Measurements from ENCODE around the gene OPRL1.

The OPRL1 gene

DNA sequence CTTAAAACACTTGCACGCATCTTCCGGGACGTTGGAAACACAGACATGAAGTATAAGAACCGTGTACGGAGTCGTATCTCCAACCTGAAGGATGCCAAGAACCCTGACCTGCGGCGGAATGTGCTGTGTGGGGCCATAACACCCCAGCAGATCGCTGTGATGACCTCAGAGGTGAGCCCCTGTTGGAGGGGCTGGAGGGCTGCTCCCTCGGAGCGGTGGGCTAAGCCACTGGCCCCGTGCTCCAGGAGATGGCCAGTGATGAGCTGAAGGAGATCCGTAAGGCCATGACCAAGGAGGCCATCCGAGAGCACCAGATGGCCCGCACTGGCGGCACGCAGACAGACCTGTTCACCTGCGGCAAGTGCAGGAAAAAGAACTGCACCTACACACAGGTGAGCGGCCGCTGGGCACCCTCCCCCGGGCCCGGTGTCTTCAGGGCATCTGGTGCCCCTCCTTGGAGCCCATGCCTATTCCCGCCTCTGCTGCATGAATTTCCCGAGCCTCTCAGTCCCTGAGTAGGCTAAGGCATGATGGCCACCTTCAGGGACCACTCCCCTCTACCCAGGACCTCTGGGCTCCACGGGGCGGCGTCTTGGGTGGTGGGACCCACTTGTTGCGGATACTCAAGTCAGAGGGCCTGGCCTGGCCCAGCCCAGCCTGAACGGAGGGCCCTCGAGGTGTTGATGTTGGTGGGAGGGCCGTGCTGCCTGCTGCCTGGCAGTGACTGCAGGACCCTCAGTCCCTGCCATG is 9.5 kb upstream of the OPRL1 start:
- Histone ChIP-seq H4K20me1 (ENCODE audit: insufficient read depth, low read length) (no peaks in the 10 kb centered on the region), H3K9ac (ENCODE audit: low read length) (no peak overlapping the region), H3K9me2 (ENCODE audit: low read depth, low read length) (no peaks in the 10 kb centered on the region), H3K79me2 (ENCODE audit: insufficient read depth, low read length) (no peaks in the 10 kb centered on the region), H2AFZ (ENCODE audit: low read length) (no peak overlapping the region), H3F3A (ENCODE audit: insufficient read depth, low read length) (no peaks in the 10 kb centered on the region), H3K4me2 (ENCODE audit: low read length) (no peak overlapping the region), H3K27me3 (ENCODE audit: insufficient read depth, low read length) (peaks cover 9% of the 10 kb centered on the region; the same call in 1 of the 2 replicates), H3K36me3 (ENCODE audit: insufficient read depth, low read length) (no peaks in the 10 kb centered on the region; the same call in 1 of the 2 replicates), H3K4me1 (ENCODE audit: insufficient read depth, low read length, severe bottlenecking) (peaks cover 9% of the 10 kb centered on the region), H3K27ac (ENCODE audit: low read depth, low read length, poor library complexity, severe bottlenecking) (no peak overlapping the region), H3K9me3 (ENCODE audit: low read length) (no peaks in the 10 kb centered on the region), H3K4me3 (ENCODE audit: low read depth, low read length, poor library complexity, severe bottlenecking) (no peak overlapping the region)
- TF ChIP-seq, protein P1, sequence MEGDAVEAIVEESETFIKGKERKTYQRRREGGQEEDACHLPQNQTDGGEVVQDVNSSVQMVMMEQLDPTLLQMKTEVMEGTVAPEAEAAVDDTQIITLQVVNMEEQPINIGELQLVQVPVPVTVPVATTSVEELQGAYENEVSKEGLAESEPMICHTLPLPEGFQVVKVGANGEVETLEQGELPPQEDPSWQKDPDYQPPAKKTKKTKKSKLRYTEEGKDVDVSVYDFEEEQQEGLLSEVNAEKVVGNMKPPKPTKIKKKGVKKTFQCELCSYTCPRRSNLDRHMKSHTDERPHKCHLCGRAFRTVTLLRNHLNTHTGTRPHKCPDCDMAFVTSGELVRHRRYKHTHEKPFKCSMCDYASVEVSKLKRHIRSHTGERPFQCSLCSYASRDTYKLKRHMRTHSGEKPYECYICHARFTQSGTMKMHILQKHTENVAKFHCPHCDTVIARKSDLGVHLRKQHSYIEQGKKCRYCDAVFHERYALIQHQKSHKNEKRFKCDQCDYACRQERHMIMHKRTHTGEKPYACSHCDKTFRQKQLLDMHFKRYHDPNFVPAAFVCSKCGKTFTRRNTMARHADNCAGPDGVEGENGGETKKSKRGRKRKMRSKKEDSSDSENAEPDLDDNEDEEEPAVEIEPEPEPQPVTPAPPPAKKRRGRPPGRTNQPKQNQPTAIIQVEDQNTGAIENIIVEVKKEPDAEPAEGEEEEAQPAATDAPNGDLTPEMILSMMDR (IDR thresholded peaks at IDR 0.05; ENCODE audit: low read length): no peak
- TF ChIP-seq EZH2 (IDR thresholded peaks at IDR 0.05; ENCODE audit: borderline replicate concordance, low read length): no peak

DNA sequence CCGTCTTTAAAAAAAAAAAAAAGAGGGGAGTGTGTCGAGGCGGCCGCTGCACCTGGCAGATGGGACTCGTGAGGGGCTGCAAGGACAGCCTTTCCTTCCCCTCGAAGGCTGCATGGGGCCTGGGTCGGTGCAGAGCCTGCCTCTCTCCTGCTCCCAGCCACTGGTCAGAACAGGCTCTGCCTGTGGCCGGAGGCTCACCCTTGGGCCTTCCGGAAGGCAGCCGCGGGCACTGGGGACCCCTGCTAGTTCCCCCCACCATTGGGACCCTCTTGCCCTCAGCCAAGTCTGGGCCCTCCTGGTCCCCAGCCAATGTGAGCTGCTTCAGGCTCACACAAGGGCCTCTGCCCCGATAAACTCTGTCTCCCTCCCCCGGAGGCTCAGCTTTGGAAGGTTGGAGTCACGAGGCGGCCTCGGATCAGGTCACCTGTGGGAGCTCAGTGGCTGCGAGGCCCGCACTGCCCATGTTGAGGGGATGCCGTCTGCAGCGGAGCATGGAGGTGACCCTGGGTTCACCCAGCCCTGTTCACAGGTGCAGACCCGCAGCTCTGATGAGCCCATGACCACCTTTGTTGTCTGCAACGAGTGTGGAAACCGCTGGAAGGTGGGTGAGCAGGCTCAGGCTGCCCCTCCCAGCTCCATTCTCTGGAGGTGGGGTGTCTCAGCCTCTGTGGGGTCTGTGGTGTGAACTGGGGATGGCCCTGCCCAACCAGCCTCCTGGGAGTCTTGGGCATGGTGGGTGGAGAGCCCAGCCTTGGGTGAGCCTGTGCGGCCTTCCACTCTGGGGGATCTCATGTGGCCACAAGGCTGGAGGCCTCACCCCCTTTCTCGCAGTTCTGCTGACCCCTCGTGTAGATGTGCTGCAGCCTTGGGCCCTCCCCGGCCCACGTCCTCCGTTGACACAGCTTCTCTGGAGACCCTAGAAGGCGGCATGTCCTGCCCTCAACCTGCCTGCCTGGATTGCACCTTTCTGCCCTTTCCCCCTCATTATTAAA is 8.2 kb upstream of the OPRL1 start:
- Histone ChIP-seq H3F3A (ENCODE audit: insufficient read depth, low read length) (no peaks in the 10 kb centered on the region), H3K4me2 (ENCODE audit: low read length) (no peak overlapping the region), H3K4me3 (ENCODE audit: low read depth, low read length, poor library complexity, severe bottlenecking) (no peak overlapping the region), H3K9ac (ENCODE audit: low read length) (no peak overlapping the region), H3K9me2 (ENCODE audit: low read depth, low read length) (no peaks in the 10 kb centered on the region), H4K20me1 (ENCODE audit: insufficient read depth, low read length) (no peaks in the 10 kb centered on the region), H3K4me1 (ENCODE audit: insufficient read depth, low read length, severe bottlenecking) (no peaks in the 10 kb centered on the region), H3K27ac (ENCODE audit: low read depth, low read length, poor library complexity, severe bottlenecking) (no peak overlapping the region), H2AFZ (ENCODE audit: low read length) (no peak overlapping the region), H3K9me3 (ENCODE audit: low read length) (no peaks in the 10 kb centered on the region), H3K79me2 (ENCODE audit: insufficient read depth, low read length) (no peaks in the 10 kb centered on the region), H3K36me3 (ENCODE audit: insufficient read depth, low read length) (no peaks in the 10 kb centered on the region; the same call in 1 of the 2 replicates), H3K27me3 (ENCODE audit: insufficient read depth, low read length) (peaks cover 9% of the 10 kb centered on the region; the same call in 1 of the 2 replicates)
- TF ChIP-seq EZH2 (IDR thresholded peaks at IDR 0.05; ENCODE audit: borderline replicate concordance, low read length): no peak
- TF ChIP-seq, protein P1 (IDR thresholded peaks at IDR 0.05; ENCODE audit: low read length): no peak

DNA sequence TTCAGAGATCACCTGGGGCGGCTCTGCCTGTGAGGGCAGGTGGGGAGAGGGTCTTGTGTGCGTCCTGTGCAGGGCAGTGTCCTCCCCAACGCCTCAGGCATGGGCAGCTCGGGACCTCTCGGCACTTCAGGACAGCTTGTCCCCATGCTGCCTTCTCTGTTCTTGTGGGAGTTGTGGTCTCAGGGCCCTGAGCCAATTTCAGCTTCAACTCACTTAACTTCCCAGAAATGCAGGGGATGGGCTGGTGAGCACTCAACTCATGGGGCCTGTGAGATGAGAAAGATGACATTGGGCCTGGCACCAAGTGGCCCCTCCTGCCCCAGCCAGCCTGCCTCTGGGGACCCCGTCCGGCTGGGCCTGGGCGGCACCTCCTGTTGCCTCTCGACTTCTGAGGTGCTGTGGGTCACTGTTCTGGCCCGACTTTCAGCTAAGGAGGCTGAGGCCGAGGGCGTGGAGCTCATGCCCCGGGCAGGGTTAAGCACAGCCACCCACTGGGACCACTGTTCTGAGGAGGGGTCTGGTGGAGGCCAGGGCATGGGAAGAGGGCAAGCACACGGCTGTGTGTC is 7.3 kb upstream of the OPRL1 start:
- TF ChIP-seq EZH2 (IDR thresholded peaks at IDR 0.05; ENCODE audit: borderline replicate concordance, low read length): no peak
- TF ChIP-seq, protein P1 (IDR thresholded peaks at IDR 0.05; ENCODE audit: low read length): no peak
- H3K27ac ChIP-seq (ENCODE audit: low read depth, low read length, poor library complexity, severe bottlenecking): no peak overlapping the region
- no peaks in the 10 kb centered on the region; the same call in 1 of the 2 replicates for H3K36me3 ChIP-seq (ENCODE audit: insufficient read depth, low read length)
- H3K9me2 ChIP-seq (ENCODE audit: low read depth, low read length): no peaks in the 10 kb centered on the region
- H3K9me3 ChIP-seq (ENCODE audit: low read length): no peaks in the 10 kb centered on the region
- H3K9ac ChIP-seq (ENCODE audit: low read length): no peak overlapping the region
- no peak overlapping the region for H3K4me3 ChIP-seq (ENCODE audit: low read depth, low read length, poor library complexity, severe bottlenecking)
- peaks cover 7% of the 10 kb centered on the region for H3K4me1 ChIP-seq (ENCODE audit: insufficient read depth, low read length, severe bottlenecking)
- no peaks in the 10 kb centered on the region for H3K79me2 ChIP-seq (ENCODE audit: insufficient read depth, low read length)
- H3F3A ChIP-seq (ENCODE audit: insufficient read depth, low read length): no peaks in the 10 kb centered on the region
- H3K4me2 ChIP-seq (ENCODE audit: low read length): no peak overlapping the region
- H4K20me1 ChIP-seq (ENCODE audit: insufficient read depth, low read length): no peaks in the 10 kb centered on the region
- peaks cover 9% of the 10 kb centered on the region; the same call in 1 of the 2 replicates for H3K27me3 ChIP-seq (ENCODE audit: insufficient read depth, low read length)
- H2AFZ ChIP-seq (ENCODE audit: low read length): no peak overlapping the region
